Adrenal gland (tissue), 5 donors: ENCODE measurements around the gene RIPOR3.

Source experiments
- CTCF ChIP-seq, 6 experiments: fragments of 450-650 bp in 4 of 6; fragments of 200-600 bp in 2 of 6; sonication (generic) in 1 of 6; IDR thresholded peaks; 1 replicate in 5 of 6; 2 replicates in 1 of 6; pipeline versions ENCODE4 v1.5.1 to v1.8.0; 2016 to 2021; ENCODE audit warnings: antibody characterized with exemption in 6 of 6, mild to moderate bottlenecking in 2 of 6, moderate library complexity in 1 of 6
- POLR2A ChIP-seq, 2 donors: fragments of 450-650 bp; IDR thresholded peaks; one replicate each; pipeline ENCODE4 v1.6.1; 2017; ENCODE audit warnings: antibody characterized with exemption in 2 of 2, mild to moderate bottlenecking in 2 of 2, moderate library complexity in 1 of 2
- donor health status: DM: no; HTN: no; CAD: no.

GRCh38 chr20:50594591-50595432 lies 96.5 kb downstream of the RIPOR3 start:
- peak in 1 of 6 experiments; percentile 8 for TF ChIP-seq CTCF (IDR thresholded peaks at IDR 0.05)
- TF ChIP-seq POLR2A (IDR thresholded peaks at IDR 0.05): no peak
